Stimulated activated CD8-positive, alpha-beta memory T cell treated with anti-CD3 and anti-CD28 coated beads, Interleukin-12 subunit alpha, Interleukin-12 subunit beta, amount 100 ng/mL, for 1 hour (primary cell): ENCODE data around the gene TEFM.
A peak's percentile ranks its signal among the peaks of the same experiment; 100 is the strongest.
"Not testable (repeated sequence)": the region's sequence is repeated elsewhere in the genome, so short reads cannot be mapped to it uniquely, and the experiment has no call there.

Source experiments
- DNase-seq: peaks from one replicate; pipeline ENCODE4 v3.0.0-alpha.2; 2020; ENCODE audit warnings: low read depth

The TEFM gene

GRCh38 chr17:30906101-30906911, at the start of gene TEFM:
TEFM (minus strand) TSS chr17:30906238; CDS start chr17:30906198, 40 bp downstream.
- peak; percentile 80 for DNase-seq

GRCh38 chr17:30954046-30954830, 48.2 kb upstream of the TEFM start:
- DNase-seq: no peak

- DNase-seq: no peak
Measured at GRCh38 chr17:30952638-30953393, 46.8 kb upstream of the TEFM start.

- no peak for DNase-seq
Measured at GRCh38 chr17:30950669-30951399, 44.8 kb upstream of the TEFM start.

GRCh38 chr17:30950189-30950588, 44.2 kb upstream of the TEFM start:
- no peak for DNase-seq

GRCh38 chr17:30947796-30948195, 41.8 kb upstream of the TEFM start:
- no peak for DNase-seq

GRCh38 chr17:30942308-30943079, 36.5 kb upstream of the TEFM start:
- no peak for DNase-seq

- no peak for DNase-seq
Measured at GRCh38 chr17:30939051-30939689, 33.1 kb upstream of the TEFM start.

- DNase-seq: no peak
Measured at GRCh38 chr17:30933966-30934365, 27.9 kb upstream of the TEFM start.

GRCh38 chr17:30931582-30931981, 25.5 kb upstream of the TEFM start:
- not testable (repeated sequence) for DNase-seq

- DNase-seq: no peak
Measured at GRCh38 chr17:30930495-30930894, 24.5 kb upstream of the TEFM start.

GRCh38 chr17:30929861-30930260, 23.8 kb upstream of the TEFM start:
- DNase-seq: not testable (repeated sequence)

GRCh38 chr17:30929081-30929633, 23.1 kb upstream of the TEFM start:
- no peak for DNase-seq

GRCh38 chr17:30928584-30928983, 22.5 kb upstream of the TEFM start:
- DNase-seq: no peak

- DNase-seq: no peak
Measured at GRCh38 chr17:30927756-30928155, 21.7 kb upstream of the TEFM start.

GRCh38 chr17:30926516-30926915, 20.5 kb upstream of the TEFM start:
- DNase-seq: no peak

- no peak for DNase-seq
Measured at GRCh38 chr17:30924341-30924740, 18.3 kb upstream of the TEFM start.

- DNase-seq: no peak
Measured at GRCh38 chr17:30922235-30923030, 16.4 kb upstream of the TEFM start.

- no peak for DNase-seq
Measured at GRCh38 chr17:30921544-30922196, 15.6 kb upstream of the TEFM start, which contains the start of gene ADAP2. ADAP2 (plus strand) TSS chr17:30921945; CDS start chr17:30922015, 70 bp downstream.
